GM12878 (cell line): Measurements from ENCODE around the gene DLG2. TPM values are rescaled to one million over a fixed set of nuclear protein-coding genes. Genes with fewer than 3 reads are reported as not detected.

Experiments
- ATAC-seq: fragments of 200-7000 bp; cut with Tn5 transposase; 3 replicates; pipeline ENCODE4 v1.9.1; 2020; ENCODE audit warnings: mild to moderate bottlenecking, moderate library complexity
- BruUV-seq: library from RNA; stranded (reverse); fragments of 400-500 nt; replicated peaks from 2 replicates; lab custom pipeline; 2021; lab: Mats Ljungman, UMichigan
- CTCF ChIA-PET: fragments of 300-600 bp; sonication (Branson Sonifier 250); formaldehyde crosslinking; extraction: SDS; loops from one replicate; lab custom pipeline; 2021; ENCODE audit warnings: inconsistent platforms; lab: Yijun Ruan, JAX
- POLR2A ChIA-PET: fragments of 350-600 bp; formaldehyde crosslinking; extraction: SDS; loops from one replicate; lab custom pipeline; 2021; ENCODE audit warnings: inconsistent platforms; lab: Charles Lee
- RAD21 ChIA-PET: fragments of 300-600 bp; sonication (Branson Sonifier 250); formaldehyde crosslinking; loops from one replicate; lab custom pipeline; 2023; ENCODE audit warnings: antibody characterized with exemption; ENCODE audit not compliant: unreplicated experiment; lab: Charles Lee
- SMC1A ChIA-PET: fragments of 300-600 bp; sonication (Branson Sonifier 250); formaldehyde crosslinking; loops from one replicate; lab custom pipeline; 2023; ENCODE audit not compliant: unreplicated experiment, uncharacterized antibody; lab: Charles Lee
- DNase-seq: peaks from one replicate; pipeline ENCODE4 v3.0.0-alpha.2; 2011; ENCODE audit warnings: low read depth, low spot score
- FAIRE-seq: peaks from 3 replicates; lab custom pipeline; 2011; peaks lifted over from hg19 to GRCh38; lab: Jason Lieb, UNC
- H2AFZ ChIP-seq: 2 replicates; pipeline ENCODE4 v1.6.0; 2011; ENCODE audit warnings: low read depth, low read length, control low read depth; ENCODE audit not compliant: control insufficient read depth
- H3K27ac ChIP-seq: 2 replicates; pipeline ENCODE4 v1.5.1; 2011; ENCODE audit warnings: control low read depth; ENCODE audit not compliant: control insufficient read depth, insufficient read depth
- H3K27me3 ChIP-seq, 2 experiments: replicated peaks in 1 of 2; 2 replicates each; pipeline versions ENCODE4 v1.6.0 to v1.6.1; 2011; ENCODE audit warnings: low read length in 1 of 2; ENCODE audit not compliant: control insufficient read depth in 2 of 2, insufficient read depth in 2 of 2
- H3K36me3 ChIP-seq, 2 experiments: 2 replicates each; pipeline ENCODE4 v1.5.1; 2011; ENCODE audit warnings: low read length in 1 of 2; ENCODE audit not compliant: control insufficient read depth in 2 of 2, insufficient read depth in 2 of 2
- H3K4me1 ChIP-seq: 2 replicates; pipeline ENCODE4 v1.6.1; 2011; ENCODE audit warnings: mild to moderate bottlenecking, low read length, moderate library complexity, mixed read lengths; ENCODE audit not compliant: control insufficient read depth, insufficient read depth
- H3K4me2 ChIP-seq: 2 replicates; pipeline ENCODE4 v1.6.0; 2011; ENCODE audit warnings: control low read depth; ENCODE audit not compliant: control insufficient read depth, insufficient read depth
- H3K4me3 ChIP-seq: fragments of 200-600 bp; sonication (generic); 2 replicates; pipeline ENCODE4 v1.5.1; 2016
- H3K79me2 ChIP-seq: 2 replicates; pipeline ENCODE4 v1.6.0; 2011; ENCODE audit warnings: low read length; ENCODE audit not compliant: control insufficient read depth, insufficient read depth
- H3K9ac ChIP-seq: 2 replicates; pipeline ENCODE4 v1.8.0; 2011; ENCODE audit warnings: low read length, control low read depth, mixed read lengths; ENCODE audit not compliant: control insufficient read depth, insufficient read depth
- H3K9me3 ChIP-seq: replicated peaks from 3 replicates; pipeline ENCODE4 v1.5.1; 2011; ENCODE audit warnings: mild to moderate bottlenecking, low read length; ENCODE audit not compliant: control insufficient read depth, insufficient read depth
- H4K20me1 ChIP-seq: 2 replicates; pipeline ENCODE4 v1.6.0; 2011; ENCODE audit not compliant: control insufficient read depth, insufficient read depth
- WGBS: methylation state at CpG from one replicate; pipeline ENCODE4 v1.1.6; 2016; ENCODE audit warnings: low lambda C conversion rate; ENCODE audit not compliant: insufficient replicate concordance, insufficient coverage; ENCODE audit errors: missing lambda C conversion rate; 5-methylcytosine and 5-hydroxymethylcytosine counted together
- in situ Hi-C: fragments of 300-500 bp; cut with MboI; formaldehyde crosslinking; loops from 9 replicates; pipeline ENCODE4 v1.14.3; 2018; ENCODE audit warnings: mixed read lengths
- intact Hi-C: fragments of 100-400 bp; cut with micrococcal nuclease; formaldehyde crosslinking; loops from one replicate; pipeline ENCODE4 v1.14.2; 2022; ENCODE audit not compliant: unreplicated experiment
- polyA plus RNA-seq, 11 experiments: library from polyadenylated mRNA; depleted of rRNA in 4 of 11; unstranded in 6 of 11; stranded (reverse) in 5 of 11; fragments of >200 nt; fragmentation: Nextera tagmentation in 4 of 11; fragmentation: Illumina TruSeq in 1 of 11; extraction: Ambion mirVana in 4 of 11; extraction: Trizol in 1 of 11; gene quantifications; 1 replicate in 1 of 11; 2 replicates in 10 of 11; pipeline versions ENCODE4 v1.2.1 to v1.2.3, GENCODE V29; 2011 to 2016; ENCODE audit warnings: inconsistent platforms in 2 of 11, missing spikeins in 2 of 11, low read depth in 1 of 11
- total RNA-seq, 4 experiments: library from RNA; depleted of rRNA in 3 of 4; stranded (reverse); fragments of >200 nt in 3 of 4; fragmentation: Illumina TruSeq in 1 of 4; extraction: Trizol in 1 of 4; gene quantifications; 2 replicates each; pipeline versions ENCODE4 v1.2.1 to v1.2.3, GENCODE V29; 2013 to 2021
- TF ChIP-seq, protein P1 (sequence below), 3 experiments: IDR thresholded peaks in 2 of 3; conservative IDR thresholded peaks in 1 of 3; 2 replicates each; pipeline ENCODE4 v1.5.1; 2011; ENCODE audit warnings: low read depth in 3 of 3, low read length in 3 of 3, mild to moderate bottlenecking in 3 of 3, control low read depth in 2 of 3, moderate library complexity in 2 of 3, inconsistent platforms in 1 of 3, mixed read lengths in 1 of 3; ENCODE audit not compliant: control insufficient read depth in 2 of 3, insufficient read depth in 1 of 3; ENCODE audit errors: extremely low read depth in 1 of 3
- TF ChIP-seq, protein P2 (sequence below): fragments of 450-650 bp; formaldehyde crosslinking; IDR thresholded peaks from 2 replicates; pipeline ENCODE4 v1.4.0; 2020; ENCODE audit warnings: mild to moderate bottlenecking, moderate library complexity

Gene DLG2
- total and polyA plus RNA-seq, 10 of the 15 experiments (the other 5 are each of a cell fraction or from before 2014, with no cell fraction given) = 0.09 to 0.98 (median 0.35) TPM

DNA sequence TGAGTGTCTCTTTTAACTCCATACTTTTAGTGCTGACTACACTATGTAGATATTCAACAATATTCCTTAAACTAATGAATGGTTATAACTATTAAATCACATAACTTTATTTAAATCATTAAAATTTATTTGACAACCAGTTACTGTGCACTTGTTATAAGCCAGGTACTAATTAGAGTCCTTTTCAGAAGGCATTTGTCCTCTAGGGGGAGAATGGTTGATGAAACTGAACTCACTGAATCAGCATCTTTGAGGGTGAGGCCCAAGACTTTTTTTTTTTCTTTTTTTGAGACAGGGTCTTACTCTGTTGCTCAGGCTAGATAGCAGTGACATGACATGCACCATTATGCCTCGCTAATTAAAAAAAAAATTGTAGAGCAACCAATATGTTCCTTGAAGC lies 1825.3 kb downstream of the DLG2 start:
- H2AFZ ChIP-seq = no peak overlapping the region
- TF ChIP-seq, protein P1, sequence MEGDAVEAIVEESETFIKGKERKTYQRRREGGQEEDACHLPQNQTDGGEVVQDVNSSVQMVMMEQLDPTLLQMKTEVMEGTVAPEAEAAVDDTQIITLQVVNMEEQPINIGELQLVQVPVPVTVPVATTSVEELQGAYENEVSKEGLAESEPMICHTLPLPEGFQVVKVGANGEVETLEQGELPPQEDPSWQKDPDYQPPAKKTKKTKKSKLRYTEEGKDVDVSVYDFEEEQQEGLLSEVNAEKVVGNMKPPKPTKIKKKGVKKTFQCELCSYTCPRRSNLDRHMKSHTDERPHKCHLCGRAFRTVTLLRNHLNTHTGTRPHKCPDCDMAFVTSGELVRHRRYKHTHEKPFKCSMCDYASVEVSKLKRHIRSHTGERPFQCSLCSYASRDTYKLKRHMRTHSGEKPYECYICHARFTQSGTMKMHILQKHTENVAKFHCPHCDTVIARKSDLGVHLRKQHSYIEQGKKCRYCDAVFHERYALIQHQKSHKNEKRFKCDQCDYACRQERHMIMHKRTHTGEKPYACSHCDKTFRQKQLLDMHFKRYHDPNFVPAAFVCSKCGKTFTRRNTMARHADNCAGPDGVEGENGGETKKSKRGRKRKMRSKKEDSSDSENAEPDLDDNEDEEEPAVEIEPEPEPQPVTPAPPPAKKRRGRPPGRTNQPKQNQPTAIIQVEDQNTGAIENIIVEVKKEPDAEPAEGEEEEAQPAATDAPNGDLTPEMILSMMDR (IDR thresholded peaks at IDR 0.05 in 2 of 3, conservative IDR thresholded peaks at IDR 0.05 in 1 of 3; ENCODE audit: control insufficient read depth in 2 of 3, extremely low read depth in 1 of 3, insufficient read depth in 1 of 3, low read depth in 3 of 3, low read length in 3 of 3) = peak in 2 of 3 experiments; percentile 18 to 25; a peak in 3 of 6 replicates
- TF ChIP-seq, protein P2, sequence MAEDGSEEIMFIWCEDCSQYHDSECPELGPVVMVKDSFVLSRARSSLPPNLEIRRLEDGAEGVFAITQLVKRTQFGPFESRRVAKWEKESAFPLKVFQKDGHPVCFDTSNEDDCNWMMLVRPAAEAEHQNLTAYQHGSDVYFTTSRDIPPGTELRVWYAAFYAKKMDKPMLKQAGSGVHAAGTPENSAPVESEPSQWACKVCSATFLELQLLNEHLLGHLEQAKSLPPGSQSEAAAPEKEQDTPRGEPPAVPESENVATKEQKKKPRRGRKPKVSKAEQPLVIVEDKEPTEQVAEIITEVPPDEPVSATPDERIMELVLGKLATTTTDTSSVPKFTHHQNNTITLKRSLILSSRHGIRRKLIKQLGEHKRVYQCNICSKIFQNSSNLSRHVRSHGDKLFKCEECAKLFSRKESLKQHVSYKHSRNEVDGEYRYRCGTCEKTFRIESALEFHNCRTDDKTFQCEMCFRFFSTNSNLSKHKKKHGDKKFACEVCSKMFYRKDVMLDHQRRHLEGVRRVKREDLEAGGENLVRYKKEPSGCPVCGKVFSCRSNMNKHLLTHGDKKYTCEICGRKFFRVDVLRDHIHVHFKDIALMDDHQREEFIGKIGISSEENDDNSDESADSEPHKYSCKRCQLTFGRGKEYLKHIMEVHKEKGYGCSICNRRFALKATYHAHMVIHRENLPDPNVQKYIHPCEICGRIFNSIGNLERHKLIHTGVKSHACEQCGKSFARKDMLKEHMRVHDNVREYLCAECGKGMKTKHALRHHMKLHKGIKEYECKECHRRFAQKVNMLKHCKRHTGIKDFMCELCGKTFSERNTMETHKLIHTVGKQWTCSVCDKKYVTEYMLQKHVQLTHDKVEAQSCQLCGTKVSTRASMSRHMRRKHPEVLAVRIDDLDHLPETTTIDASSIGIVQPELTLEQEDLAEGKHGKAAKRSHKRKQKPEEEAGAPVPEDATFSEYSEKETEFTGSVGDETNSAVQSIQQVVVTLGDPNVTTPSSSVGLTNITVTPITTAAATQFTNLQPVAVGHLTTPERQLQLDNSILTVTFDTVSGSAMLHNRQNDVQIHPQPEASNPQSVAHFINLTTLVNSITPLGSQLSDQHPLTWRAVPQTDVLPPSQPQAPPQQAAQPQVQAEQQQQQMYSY (CRISPR knock-in tag) = no peak
- H3K9ac ChIP-seq = no peak overlapping the region
- DNase-seq = no peak
- H3K4me1 ChIP-seq = no peaks in the 10 kb centered on the region
- FAIRE-seq = no peak
- H3K9me3 ChIP-seq = no peaks in the 10 kb centered on the region
- ChIA-PET SMC1A (no interaction called here), RAD21 (no interaction called here), CTCF (interaction anchor here (0.9 kb wide), 1 partner anchor 14 kb away, joined by 5 read pairs; no protein-coding TSS in a partner anchor), POLR2A (no interaction called here)
- no peak overlapping the region for H3K4me3 ChIP-seq
- H4K20me1 ChIP-seq = no peaks in the 10 kb centered on the region
- H3K27ac ChIP-seq = no peak overlapping the region
- ATAC-seq = no peak
- WGBS = 0% methylated on average over 1 of the region's 1 CpG
- in situ Hi-C loops (no loop called here), intact Hi-C loops (no loop called here)
- H3K36me3 ChIP-seq = no peaks in the 10 kb centered on the region
- no peak overlapping the region for H3K4me2 ChIP-seq
- no TSS peak for BruUV-seq
- H3K27me3 ChIP-seq = no peaks in the 10 kb centered on the region
- H3K79me2 ChIP-seq = no peaks in the 10 kb centered on the region
